Measurements from ENCODE around the gene LSMEM2.

- TF ChIP-seq CTCF (IDR thresholded peaks at IDR 0.05) (no peak), POLR2A (IDR thresholded peaks at IDR 0.05) (no peak)
Measured at GRCh38 chr3:50297384-50297775, 18.5 kb downstream of the LSMEM2 start.

Measured in vagina (tissue), 2 donors.